Right atrium auricular region (tissue), 2 donors: ENCODE results near the gene ZBTB26. TPM values are rescaled to one million over a fixed set of nuclear protein-coding genes. Genes with fewer than 3 reads are reported as not detected.

ENCODE experiments used
- DNase-seq: peaks from one replicate; pipeline ENCODE4 v3.0.0-alpha.2; 2019; ENCODE audit warnings: low spot score
- H3K27ac ChIP-seq, 2 donors: fragments of 200-600 bp; sonication (generic); 1 replicate in 1 of 2; 2 replicates in 1 of 2; pipeline ENCODE4 v1.5.1; 2016 to 2019
- H3K27me3 ChIP-seq, 2 donors: fragments of 200-600 bp; sonication (generic); one replicate each; pipeline versions ENCODE4 v1.5.1 to v1.6.0; 2017 to 2019
- H3K36me3 ChIP-seq: fragments of 200-600 bp; sonication (generic); one replicate; pipeline ENCODE4 v1.5.1; 2016
- H3K4me1 ChIP-seq, 2 donors: fragments of 200-600 bp; sonication (generic); one replicate each; pipeline versions ENCODE4 v1.5.1 to v1.6.0; 2017 to 2019
- H3K4me3 ChIP-seq, 2 donors: fragments of 200-600 bp; sonication (generic); 1 replicate in 1 of 2; 2 replicates in 1 of 2; pipeline ENCODE4 v1.5.1; 2017 to 2019; ENCODE audit warnings: mild to moderate bottlenecking in 1 of 2, moderate library complexity in 1 of 2
- H3K9me3 ChIP-seq, 2 donors: fragments of 200-600 bp; sonication (generic); one replicate each; pipeline ENCODE4 v1.5.1; 2019
- total RNA-seq, 2 donors: library from RNA; depleted of rRNA; stranded (reverse); fragments of >200 nt; gene quantifications; one replicate each; pipeline ENCODE4 v1.1.0, GENCODE V29; 2016
- TF ChIP-seq, protein P1 (sequence below), 2 donors: fragments of 200-600 bp; sonication (generic); IDR thresholded peaks; one replicate each; pipeline ENCODE4 v1.5.1; 2019; ENCODE audit warnings: antibody characterized with exemption in 2 of 2

Gene ZBTB26
- total RNA-seq, 2 donors from 2014 or later: 4.1 to 4.2 TPM

DNA sequence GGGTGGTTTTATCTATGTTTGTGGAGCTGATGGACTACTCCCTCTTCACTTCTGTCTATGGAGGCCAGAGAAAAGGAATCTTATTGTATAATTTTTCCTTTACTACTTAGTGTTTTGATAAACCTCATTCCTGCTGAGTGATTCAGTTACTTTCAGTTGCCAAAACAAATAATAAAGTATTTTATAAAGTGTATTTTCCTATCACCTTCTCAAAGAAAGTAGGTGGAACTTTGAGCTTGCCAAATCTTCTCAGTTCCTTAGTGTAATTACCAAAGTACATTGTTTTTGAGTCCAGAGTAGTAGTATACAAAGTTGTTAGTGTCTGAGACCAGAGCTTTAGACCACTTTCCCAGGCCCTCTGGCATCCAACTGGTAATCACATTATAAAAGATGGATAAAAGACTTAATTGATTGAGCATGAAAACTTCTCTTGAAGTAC is 23.0 kb upstream of the ZBTB26 start:
- TF ChIP-seq, protein P1, sequence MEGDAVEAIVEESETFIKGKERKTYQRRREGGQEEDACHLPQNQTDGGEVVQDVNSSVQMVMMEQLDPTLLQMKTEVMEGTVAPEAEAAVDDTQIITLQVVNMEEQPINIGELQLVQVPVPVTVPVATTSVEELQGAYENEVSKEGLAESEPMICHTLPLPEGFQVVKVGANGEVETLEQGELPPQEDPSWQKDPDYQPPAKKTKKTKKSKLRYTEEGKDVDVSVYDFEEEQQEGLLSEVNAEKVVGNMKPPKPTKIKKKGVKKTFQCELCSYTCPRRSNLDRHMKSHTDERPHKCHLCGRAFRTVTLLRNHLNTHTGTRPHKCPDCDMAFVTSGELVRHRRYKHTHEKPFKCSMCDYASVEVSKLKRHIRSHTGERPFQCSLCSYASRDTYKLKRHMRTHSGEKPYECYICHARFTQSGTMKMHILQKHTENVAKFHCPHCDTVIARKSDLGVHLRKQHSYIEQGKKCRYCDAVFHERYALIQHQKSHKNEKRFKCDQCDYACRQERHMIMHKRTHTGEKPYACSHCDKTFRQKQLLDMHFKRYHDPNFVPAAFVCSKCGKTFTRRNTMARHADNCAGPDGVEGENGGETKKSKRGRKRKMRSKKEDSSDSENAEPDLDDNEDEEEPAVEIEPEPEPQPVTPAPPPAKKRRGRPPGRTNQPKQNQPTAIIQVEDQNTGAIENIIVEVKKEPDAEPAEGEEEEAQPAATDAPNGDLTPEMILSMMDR (IDR thresholded peaks at IDR 0.05): no peak

DNA sequence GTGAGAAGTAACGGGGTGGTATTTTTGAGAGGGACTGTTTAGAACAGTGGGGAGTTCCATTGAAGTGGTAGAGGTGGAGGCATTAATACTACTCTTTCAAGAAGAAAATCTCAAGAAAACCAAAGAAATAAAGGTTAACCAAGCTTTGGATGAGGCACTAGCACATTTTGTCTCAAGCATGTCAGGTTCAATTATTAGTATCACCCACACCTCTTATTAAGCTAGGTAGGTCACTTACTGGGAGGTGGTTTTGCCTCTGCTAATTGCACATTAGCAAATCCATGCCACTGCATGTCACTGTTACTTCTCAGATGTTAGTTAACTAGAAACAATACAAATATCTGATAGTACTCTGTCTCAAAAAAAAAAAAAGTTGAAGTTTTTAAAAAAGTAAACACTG is 19.7 kb upstream of the ZBTB26 start:
- Histone ChIP-seq H3K27me3 (no peaks in the 10 kb centered on the region), H3K27ac (no peak overlapping the region), H3K9me3 (no peaks in the 10 kb centered on the region), H3K4me3 (no peak overlapping the region), H3K4me1 (peaks cover 0 to 44% of the 10 kb centered on the region in 2 donors), H3K36me3 (no peaks in the 10 kb centered on the region)
- TF ChIP-seq, protein P1 (IDR thresholded peaks at IDR 0.05): no peak
- no peak for DNase-seq

More for the DNA sequence above, 23.0 kb upstream of the ZBTB26 start:
- no peaks in the 10 kb centered on the region for H3K9me3 ChIP-seq
- peak overlapping the region in 1 of 2 donors; percentile 22 for H3K27ac ChIP-seq
- no peaks in the 10 kb centered on the region for H3K27me3 ChIP-seq
- peaks cover 0 to 33% of the 10 kb centered on the region in 2 donors for H3K4me1 ChIP-seq
- DNase-seq: no peak
- no peak overlapping the region for H3K4me3 ChIP-seq
- no peaks in the 10 kb centered on the region for H3K36me3 ChIP-seq

DNA sequence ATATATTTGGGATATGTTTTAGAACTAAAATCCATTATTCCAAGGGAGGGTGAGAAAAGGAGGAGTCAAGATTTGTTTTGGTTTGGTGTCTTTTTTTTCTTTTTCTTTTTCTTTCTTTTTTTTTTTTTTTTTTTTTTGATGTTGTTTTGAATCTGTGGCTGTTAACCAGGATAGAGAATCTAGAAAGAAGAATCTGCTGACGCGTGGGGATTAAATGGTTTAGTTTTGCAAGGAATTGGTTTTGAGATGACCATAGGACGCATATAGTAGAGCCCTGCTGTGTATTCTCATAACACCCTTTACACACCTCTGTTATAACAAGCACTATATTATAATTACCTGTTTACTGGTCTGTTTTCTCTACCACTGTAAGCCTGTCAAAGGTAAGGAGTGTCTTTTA is 19.0 kb upstream of the ZBTB26 start:
- Histone ChIP-seq H3K9me3 (no peaks in the 10 kb centered on the region), H3K27me3 (no peaks in the 10 kb centered on the region), H3K4me3 (no peak overlapping the region), H3K36me3 (no peaks in the 10 kb centered on the region), H3K27ac (no peak overlapping the region), H3K4me1 (peaks cover 0 to 52% of the 10 kb centered on the region in 2 donors)
- TF ChIP-seq, protein P1 (IDR thresholded peaks at IDR 0.05): no peak
- DNase-seq: no peak

DNA sequence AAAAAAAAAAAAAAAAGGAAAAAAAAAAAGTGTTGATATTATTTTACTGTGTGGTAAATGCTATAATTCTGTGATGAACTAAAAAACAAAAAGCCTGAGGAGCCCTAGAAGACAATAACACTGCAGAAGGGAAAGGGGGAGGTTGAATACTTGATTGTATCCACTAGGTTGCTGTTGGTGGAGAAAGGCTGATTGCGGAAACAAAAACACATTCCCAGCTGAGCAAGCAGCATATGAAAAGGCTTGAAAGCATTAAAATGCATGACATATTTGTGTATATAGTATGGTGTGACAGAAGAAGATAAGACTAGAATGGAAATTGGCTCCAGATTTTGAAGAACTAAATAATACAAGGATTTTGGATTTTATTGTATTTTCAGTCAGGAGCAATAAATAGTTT is 18.4 kb upstream of the ZBTB26 start:
- Histone ChIP-seq H3K27ac (no peak overlapping the region), H3K9me3 (no peaks in the 10 kb centered on the region), H3K4me1 (peaks cover 0 to 49% of the 10 kb centered on the region in 2 donors), H3K36me3 (no peaks in the 10 kb centered on the region), H3K4me3 (no peak overlapping the region), H3K27me3 (no peaks in the 10 kb centered on the region)
- TF ChIP-seq, protein P1 (IDR thresholded peaks at IDR 0.05): no peak
- DNase-seq: no peak

DNA sequence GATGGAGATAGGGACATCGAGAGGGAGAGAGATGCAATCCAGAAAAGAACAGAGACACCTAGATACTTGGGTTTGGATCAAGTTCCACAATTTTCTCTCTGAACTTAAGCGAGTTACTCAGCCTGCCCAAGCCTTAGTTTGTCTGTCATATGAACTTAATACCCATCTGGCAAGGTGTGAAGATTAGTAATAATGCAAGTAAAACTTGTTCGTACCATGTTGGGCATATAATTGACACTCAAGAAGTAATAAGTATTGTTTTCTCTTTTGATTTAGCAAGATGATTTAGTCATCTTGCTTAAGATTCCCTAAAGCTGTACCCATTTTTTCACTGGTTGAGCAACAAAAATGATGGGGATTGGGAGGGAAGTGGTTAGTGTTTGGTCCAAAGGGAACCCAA is 17.0 kb upstream of the ZBTB26 start:
- Histone ChIP-seq H3K4me3 (no peak overlapping the region), H3K36me3 (no peaks in the 10 kb centered on the region), H3K4me1 (peaks cover 0 to 35% of the 10 kb centered on the region in 2 donors), H3K9me3 (no peaks in the 10 kb centered on the region), H3K27me3 (no peaks in the 10 kb centered on the region), H3K27ac (peak overlapping the region in 1 of 2 donors; percentile 11)
- TF ChIP-seq, protein P1 (IDR thresholded peaks at IDR 0.05): no peak
- DNase-seq: no peak

DNA sequence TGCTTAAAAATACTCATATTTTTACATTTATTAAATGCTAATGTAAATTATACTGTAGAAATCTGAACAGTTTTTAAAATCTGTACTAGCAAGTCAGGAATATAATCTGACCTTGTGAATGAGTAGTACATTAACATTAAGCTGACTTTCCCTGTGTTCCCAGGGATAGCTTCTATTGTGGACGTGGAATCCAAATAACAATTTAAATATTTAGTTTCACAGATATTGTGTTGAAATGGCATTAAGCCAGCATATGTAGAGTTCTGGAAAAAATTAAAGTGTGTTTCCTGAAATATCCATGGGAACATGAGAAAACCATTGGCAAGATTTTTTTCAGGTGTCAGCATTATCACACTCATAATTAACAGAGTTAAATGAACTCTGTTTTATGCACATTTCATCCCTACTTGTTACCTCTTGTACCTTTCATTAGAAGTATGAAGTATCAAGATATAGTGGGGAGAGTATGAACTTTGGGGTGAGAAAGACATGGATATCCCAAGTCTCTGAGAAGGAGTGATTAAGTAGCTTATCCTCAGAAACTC is 15.2 kb upstream of the ZBTB26 start:
- peaks cover 0 to 45% of the 10 kb centered on the region in 2 donors for H3K4me1 ChIP-seq
- H3K27ac ChIP-seq: no peak overlapping the region
- TF ChIP-seq, protein P1 (IDR thresholded peaks at IDR 0.05): no peak
- H3K36me3 ChIP-seq: no peaks in the 10 kb centered on the region
- no peak overlapping the region for H3K4me3 ChIP-seq
- H3K27me3 ChIP-seq: no peaks in the 10 kb centered on the region
- no peak for DNase-seq
- H3K9me3 ChIP-seq: no peaks in the 10 kb centered on the region
